Left renal cortex interstitium (tissue), 4 donors: ENCODE results near the gene SERPINA4. TPM values are rescaled to one million over a fixed set of nuclear protein-coding genes. Genes with fewer than 3 reads are reported as not detected.

Experiments
- DNase-seq, 4 donors: peaks; one replicate each; pipeline ENCODE4 v3.0.0-alpha.2; 2013; ENCODE audit warnings: low read depth in 4 of 4, low spot score in 2 of 4, missing footprints in 1 of 4
- polyA plus RNA-seq, 4 donors: library from polyadenylated mRNA; unstranded; fragments of 120-200 nt; gene quantifications; one replicate each; pipeline ENCODE4 v1.2.1, GENCODE V29; 2013; ENCODE audit not compliant: insufficient read length in 4 of 4

SERPINA4 gene
- polyA plus RNA-seq, 4 donors: 1.0 to 3.8 (median 1.3) TPM

DNA sequence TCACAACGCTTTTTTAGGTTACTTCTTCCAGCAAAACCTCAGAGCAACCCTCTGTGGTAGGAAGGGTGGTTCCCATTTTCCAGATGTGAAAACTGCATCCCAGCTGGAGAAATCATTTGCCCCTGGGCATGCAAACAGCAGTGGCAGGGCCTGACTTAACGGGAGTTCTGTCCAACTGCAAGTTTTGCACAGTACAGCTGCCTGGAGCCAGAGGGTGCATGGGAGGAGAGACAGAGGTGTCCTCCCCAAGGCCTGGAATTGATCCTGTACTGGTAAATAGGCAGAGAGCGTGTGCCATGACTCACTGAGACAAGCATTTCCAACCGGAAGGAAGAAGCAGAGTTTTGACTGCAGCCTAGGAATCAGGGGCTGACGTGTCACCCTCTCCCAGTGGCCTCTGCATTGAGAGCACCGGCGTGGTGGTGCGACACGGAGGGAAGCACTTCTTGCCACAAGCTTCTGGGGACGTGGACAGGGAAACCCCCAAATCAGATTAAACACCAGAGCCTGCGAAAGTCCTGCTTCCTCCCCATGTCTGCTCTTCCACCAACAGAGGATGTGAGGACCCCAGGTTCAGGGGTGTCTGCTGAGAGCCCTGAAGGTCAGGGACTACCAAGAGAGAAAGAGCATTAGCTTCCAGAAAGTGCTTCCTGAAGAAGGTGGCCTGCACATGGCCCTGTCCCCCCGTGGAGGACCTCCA, 19.0 kb upstream of the SERPINA4 start:
- no peak for DNase-seq

GRCh38 chr14:94542811-94543440, 18.3 kb upstream of the SERPINA4 start:
- DNase-seq: no peak

DNA sequence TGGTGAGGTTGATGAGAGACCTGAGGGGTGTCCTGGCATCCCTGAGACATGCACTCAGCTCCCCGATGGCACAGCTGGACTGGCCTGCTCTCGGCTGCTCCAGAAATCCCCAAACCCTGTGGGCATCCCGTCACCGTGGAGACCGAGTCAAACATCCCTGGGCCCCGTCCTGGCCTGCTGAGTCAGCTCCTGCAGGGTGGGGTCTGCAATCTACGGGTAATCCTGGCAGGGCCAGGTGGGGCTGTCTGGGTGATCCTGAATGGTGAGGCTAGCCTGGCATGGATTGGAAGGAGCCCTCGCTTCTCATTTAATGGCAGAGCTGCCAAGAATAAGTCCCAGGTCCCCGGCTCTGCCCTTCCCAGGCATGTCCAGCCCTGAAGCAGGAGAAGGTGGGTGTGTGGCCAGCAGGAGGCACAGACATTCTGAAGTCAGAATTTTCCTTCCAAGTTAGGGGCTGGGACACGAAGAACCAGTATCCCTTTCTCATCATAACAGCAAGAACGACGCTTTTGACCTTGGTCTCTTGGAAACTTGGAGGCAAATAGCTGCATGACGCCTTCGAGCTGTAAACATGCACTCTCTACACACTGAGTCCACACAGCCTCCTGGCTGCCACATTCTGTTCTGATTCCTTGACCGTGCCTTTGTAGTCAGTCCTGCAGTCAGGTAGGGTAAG, 17.7 kb upstream of the SERPINA4 start:
- DNase-seq: no peak

DNA sequence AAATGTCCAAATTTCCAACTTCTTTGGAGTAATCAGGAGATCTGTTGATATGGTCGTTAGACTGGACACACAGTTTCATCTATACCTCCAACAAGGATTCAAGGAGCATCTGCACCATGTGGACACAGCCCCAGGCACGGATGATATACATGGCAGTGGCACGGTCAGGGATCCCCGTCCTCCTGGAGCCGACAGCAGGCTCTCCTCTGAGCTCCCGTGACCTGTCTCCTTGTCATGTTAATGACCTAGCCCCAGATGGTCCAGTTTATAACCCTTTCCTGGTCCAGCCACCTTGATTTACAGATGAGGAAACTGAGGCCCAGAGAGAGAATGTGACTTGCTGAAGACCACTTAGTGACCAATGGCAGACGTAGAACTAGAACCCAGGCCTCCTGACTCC, 16.5 kb upstream of the SERPINA4 start:
- DNase-seq: no peak

- no peak for DNase-seq
These were observed 16.0 kb upstream of the SERPINA4 start for GRCh38 chr14:94545131-94545841.

DNA sequence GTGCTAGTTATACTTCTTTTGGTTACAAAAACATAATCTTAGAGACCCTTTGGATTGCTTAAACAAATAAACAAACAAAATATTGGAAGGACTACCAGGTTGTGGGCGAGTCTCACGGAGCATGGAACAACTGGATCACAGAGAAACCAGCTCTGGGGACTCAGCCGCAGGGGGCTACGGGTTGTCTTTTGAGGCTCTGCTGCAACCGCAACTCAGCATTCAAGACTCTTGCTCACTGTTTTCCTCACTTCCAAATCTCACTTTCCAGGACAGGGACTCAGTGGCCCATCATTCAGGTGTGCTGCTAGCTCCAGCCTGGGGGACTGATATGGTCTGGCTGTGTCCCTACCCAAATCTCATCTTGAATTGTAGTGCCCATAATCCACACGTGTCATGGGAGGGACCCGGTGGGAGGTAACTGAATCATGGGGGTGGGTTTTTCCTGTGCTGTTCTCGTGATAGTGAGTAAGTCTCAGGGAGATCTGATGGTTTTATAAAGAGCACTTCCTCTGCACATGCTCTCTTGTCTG, 14.0 kb upstream of the SERPINA4 start:
- no peak for DNase-seq

DNA sequence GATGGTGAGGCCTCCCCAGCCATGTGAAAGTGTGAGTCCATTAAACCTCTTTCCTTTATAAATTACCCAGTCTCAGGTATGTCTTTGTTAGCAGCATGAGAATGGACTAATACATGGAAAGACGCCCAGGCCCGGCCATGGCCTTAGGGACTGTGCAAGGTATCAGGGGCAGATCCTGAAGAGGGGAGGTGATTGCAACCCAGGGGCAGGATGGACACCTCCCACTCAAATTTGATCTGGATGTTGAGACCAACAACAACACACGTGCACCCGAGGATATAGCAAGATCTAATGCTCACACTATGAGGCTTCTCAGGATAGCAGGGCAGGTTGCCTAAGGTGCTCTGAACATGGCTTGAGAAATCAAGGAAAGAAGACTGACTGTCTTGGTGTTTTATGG, 13.5 kb upstream of the SERPINA4 start:
- DNase-seq: no peak

DNA sequence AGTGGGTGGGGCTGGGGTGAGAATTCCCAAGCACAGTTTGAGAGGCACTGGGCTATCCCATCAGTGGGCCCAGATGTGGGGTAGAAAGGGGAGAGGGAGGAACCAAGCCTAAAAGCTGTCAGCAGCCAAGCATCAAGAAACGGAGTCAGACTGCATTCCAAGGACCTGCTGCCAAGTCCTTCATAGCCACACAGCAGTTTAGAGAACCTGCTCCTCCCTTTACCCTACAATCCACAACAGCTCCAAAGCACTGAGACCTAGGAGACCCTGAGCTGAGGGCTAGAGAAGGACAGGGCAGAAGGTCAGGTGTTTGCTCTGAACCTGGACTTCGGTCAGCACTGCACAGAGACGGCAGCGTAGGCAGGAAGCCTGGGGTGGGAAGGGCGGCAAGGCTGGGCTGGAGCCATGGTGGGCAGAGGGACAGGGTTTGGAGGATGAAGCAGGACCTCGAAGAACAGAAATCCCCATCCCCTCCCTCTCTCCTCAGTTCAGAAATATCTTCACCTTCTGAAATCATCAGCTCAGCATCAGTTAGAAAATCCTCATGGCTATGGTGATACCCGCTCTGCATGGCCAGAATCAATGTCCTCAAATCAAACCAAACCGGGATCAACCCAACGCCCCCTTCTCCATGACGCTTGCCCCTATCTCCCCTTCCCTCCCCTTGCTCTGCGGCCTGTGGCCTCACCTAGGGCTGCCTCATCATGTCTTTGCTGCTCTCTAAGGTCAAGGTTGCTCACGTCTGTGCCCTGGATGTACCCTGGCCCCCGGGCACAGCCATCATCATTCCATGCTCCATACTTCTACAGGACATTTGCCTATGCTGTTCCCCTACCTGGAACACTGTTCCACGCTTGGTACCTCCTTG, 12.9 kb upstream of the SERPINA4 start:
- no peak for DNase-seq

DNA sequence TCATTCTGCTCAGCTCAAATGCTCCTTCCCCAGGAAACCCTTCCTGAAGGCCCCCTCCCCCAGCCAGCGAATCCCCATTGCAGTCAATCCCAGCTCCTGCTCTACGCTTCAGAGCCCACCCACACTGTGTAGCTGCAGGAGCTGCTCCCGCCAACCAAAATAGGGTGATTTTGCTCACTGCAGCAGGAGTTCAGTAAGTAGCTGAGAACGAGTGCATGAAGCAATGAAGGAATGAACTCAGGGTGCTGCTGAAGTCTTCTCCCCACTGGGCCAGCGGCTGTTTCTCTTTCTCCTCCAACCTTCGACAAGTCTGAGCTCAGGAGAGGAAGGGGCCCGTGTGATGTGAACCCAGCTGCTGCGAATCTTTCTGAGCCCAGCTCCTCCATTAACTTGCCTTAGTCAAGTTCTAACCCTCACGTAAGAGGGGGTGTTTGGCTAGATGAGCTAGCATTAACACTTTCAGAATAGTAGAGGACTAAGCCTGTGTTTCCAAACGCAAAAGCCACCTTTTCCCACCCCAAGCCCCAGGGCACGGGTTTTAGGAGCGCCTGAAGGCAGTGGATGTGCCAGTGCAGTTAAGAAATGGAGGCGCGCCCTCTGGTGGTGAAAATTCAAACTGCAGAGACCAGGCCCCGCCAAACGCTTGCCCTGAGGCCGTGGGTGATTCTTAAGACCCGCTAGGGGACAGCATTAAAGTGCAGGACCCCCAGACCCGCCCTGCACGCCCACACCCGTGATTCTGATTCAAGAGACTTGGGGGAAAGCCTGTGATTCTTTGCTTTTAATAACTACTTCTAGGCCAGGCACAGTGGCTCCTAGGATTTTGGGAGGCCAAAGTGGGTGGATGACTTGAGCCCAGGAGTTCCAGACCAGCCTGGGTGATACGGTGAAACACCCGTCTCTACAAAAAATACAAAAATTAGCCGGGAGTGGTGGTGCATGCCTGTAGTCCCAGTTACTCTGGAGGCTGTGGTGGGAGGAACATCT, 11.9 kb upstream of the SERPINA4 start:
- peak in 2 of 4 donors; percentile 25 to 34 for DNase-seq

GRCh38 chr14:94550041-94550440, 11.2 kb upstream of the SERPINA4 start:
- DNase-seq: no peak

- no peak for DNase-seq
These were observed 5.3 kb upstream of the SERPINA4 start for GRCh38 chr14:94555991-94556390.

DNA sequence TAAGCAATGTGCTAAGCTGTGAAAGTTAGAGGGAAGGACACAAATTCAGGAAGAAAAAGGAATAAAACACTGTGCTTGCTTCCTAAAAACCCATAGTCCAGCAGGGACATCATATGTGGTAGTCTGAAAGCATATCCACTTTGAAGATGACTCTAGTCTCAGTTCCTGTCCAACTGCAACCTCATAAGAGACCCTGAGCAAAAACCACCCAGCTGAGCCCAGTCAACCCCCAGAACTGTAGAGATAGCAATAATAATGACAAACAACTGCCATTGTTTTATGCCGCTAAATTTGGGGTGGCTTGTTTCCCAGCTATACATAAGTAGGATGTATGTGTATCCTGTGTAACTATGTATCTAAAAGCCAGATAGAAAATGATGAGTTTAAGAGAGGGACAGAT, 3.9 kb upstream of the SERPINA4 start:
- no peak for DNase-seq

GRCh38 chr14:94558842-94559241, 2.4 kb upstream of the SERPINA4 start:
- DNase-seq: no peak

DNA sequence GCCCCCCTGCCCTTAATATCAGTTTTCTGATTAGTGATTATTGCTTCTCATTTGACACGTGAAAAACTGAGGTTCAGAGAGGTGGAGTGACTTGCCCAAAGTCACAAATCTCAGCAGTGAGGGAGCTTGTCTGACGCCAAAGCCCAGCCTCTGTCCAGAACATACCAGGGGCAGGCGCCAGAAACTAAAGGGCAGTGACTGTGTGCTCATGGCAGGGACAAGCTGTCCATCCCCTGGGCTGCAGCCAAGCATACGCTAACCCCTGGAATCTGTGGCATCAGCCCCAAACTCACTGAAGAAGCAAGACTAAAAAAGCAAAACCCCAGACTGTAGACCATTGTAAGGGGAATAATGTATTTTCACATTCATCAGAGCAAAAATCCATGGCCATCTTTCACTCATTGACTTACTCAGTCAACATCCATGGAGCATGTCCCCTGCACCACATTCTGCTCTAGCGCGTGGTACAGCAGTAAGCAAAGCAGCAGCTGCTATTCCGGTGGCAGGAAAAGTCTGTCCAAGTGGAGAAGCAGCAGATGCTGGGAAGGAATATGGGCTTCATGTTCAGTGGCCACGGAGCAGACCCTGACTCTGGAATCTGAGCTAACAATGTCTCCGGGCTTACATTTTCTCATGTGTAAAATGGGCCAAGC, 1.5 kb upstream of the SERPINA4 start:
- no peak for DNase-seq

DNA sequence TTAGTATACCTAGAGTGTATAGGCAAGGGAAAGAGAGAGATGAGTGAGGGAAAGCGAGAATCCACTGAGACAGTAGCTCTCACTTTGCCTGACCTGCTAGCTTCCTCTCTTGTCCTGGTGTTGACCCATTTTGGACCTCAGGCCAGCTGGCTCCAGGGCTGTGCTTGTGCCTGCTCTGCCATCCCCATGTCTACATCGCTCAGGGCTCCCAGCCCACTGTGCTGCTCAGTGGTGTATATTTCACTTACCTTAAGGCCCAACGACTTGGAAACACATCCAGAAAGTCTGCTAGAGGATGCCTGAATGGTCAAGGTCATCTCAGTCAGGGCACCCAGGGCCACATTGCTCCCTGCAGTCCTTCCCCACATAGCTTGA, 964 bp upstream of the SERPINA4 start:
- DNase-seq: no peak

DNA sequence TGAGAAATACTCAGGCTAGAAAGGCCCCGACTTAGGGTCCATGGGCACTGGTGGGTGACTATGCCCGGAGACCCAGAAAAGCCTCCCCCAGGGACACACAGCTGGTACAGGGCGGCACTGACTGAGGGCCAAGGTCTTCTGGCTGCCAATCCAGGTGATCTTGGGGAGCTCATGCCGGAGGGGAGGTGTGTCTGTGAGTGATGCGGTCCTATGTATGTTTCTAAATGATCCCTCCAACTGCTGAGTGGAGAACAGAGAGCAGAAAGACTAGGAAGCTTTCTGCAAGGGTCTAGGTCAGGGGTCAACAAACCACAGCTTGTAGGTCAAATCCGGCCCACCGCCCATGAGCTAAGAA, 391 bp downstream of the SERPINA4 start:
- DNase-seq: no peak

DNA sequence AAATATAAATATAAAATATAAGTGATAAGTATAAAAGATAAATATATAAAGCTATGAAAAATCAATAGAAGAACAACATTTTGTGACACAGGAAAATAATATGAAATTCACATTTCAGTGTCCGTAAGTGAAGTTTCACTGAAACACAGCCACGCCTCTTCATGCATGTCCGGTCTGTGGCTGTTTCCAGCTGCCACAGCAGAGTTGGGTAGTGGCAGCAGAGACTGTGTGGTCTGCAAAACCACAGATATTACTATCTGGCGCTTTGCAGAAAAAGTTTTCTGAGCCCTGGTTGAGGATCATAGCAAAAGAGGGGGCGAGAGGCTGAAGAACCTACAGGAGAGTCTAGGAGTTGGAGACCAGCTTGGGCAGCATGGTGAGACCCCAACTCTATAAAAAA, 780 bp downstream of the SERPINA4 start:
- DNase-seq: no peak
